Fibroblast of skin of back (primary cell): ENCODE data around the gene BCAS1.

Experiments
- DNase-seq: peaks from one replicate; pipeline ENCODE4 v3.0.0-alpha.2; 2013

BCAS1 gene

GRCh38 chr20:53901064-53901463 lies 169.3 kb downstream of the BCAS1 start:
- peak; percentile 85 for DNase-seq

DNA sequence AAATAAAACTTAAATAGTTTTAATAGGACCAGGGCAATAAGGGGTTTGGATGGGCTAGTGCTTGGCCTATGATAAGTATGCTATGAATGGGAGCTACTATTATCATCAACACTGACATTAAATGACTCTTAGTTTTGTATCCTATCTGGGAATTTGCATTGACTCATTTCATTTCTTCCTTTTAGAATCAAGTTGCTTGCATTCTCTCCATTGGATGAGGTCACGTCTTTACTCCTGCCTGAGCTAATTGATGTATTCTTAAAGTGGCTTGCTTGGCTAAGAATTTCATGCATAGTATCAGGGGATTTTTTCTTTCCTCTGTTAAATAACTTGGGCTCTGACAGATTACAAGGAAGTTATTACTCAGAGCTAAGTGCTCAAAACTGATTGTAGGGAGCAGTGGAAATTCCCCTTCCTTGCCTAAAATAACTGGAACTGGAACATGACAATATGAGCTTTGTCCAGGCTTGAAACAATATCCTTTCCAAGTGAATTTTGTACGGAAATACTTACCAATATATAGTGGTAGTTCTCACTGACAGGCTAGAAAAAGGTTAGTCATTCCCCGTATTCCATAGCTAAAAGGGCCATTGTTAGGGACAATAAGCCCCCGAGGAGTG lies 169.9 kb downstream of the BCAS1 start:
- peak; percentile 93 for DNase-seq

DNA sequence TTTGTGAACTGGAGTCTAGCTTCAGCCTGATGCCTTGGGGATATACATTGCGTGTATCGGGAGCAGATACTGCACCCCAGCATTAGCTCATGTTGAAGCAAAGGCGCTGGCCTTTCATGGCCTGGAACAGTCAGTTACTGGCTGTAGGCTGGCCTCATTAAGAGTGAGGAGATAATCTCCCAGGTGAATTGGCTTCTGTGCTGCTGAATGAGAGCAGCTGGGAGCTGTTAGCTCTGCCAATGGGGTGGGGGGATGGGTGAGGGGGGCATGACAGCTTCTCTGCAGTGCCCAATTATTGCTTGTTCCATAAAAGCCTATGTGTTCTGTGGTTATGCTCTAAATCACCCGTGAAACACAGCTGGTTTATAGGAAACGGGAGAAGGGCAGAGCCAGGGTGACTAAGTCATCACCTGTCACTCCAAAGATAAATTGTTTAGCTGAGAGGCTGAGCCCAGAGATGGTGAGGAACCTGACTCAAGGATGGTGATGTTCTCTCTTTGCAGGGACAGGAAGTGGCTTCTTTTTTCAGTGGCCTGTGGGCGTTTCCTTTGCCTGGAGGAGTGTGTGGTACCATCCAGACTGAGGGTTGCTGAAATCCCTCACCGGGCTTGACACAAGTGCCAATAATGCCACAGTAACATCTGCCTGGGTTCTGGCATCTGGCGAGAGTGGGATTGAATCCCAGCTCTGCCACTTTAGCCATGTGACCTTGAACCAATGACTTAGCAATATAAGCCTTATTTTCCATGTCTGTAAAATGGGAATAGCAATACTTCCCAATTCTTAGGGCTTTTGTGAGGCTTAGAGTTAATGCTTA lies 170.8 kb downstream of the BCAS1 start:
- DNase-seq, result peak; percentile 79

DNA sequence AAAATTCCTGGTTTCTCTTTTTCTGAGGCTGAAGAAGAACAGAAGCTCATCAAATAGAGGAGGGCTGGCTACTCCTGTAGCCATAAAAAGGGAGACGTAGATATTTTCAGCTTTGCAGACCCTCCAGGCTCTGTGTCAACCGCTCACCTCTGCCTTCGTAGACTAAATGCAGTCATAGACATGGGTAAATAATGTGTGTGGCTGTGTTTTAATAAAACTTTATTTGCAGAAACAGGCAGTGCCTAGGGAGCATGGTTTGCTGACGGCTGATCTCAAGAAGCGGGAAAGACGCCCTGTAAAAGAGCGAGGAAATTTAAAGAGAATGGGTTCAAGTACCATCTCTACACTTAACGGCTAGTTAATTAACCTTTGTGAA lies 171.8 kb downstream of the BCAS1 start:
- no peak for DNase-seq

DNA sequence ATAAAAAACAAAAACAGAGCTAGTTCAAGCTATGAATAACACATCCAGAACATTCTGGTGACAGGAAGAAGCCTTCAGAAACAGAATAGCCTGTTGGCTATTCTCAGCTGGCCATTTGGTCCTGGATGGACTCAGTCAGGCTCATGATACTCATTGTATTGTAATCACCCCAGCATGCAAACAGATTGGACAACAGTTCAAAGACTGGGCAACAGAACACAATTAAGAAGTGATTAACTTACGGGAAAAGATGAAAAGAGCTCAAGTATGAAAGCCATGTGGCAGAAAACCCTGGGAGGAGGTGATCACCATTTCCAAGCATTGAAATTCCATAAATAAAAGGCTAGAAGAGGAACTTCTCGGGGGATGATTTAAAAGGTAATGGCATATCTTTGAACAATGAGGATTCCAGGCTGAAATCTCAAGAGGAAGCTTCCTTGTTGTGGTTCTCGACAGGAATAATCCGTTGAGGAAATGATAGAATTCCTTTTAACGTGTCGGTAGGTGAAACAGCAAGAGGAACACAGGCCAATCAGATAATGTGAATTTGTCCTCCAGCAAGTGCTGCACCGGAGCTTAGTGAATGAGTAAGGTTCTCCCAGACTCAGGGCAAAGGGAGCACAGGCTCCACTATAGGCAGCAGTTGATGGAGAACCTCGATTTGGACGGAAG lies 172.4 kb downstream of the BCAS1 start:
- no peak for DNase-seq

GRCh38 chr20:53896647-53897046 lies 173.7 kb downstream of the BCAS1 start:
- DNase-seq, result no peak

DNA sequence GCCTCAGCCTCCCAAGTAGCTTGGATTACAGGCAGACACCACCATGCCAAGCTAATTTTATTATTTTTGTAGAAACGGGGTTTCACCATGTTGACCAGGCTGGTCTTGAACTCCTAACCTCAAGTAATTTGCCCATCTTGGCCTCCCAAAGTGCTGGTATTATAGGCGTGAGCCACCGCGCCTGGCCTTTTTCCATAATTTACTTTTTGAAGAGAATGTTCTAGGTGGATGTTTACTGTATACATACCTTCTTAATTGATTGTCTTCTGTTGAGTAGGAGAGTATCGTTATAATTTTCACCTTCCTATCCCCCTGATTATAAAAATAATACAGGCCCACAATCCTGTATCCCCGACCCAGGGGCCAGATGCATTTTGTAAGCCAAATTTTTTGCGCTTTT lies 174.4 kb downstream of the BCAS1 start:
- DNase-seq, result no peak

GRCh38 chr20:53895385-53895755 lies 175.0 kb downstream of the BCAS1 start:
- no peak for DNase-seq

DNA sequence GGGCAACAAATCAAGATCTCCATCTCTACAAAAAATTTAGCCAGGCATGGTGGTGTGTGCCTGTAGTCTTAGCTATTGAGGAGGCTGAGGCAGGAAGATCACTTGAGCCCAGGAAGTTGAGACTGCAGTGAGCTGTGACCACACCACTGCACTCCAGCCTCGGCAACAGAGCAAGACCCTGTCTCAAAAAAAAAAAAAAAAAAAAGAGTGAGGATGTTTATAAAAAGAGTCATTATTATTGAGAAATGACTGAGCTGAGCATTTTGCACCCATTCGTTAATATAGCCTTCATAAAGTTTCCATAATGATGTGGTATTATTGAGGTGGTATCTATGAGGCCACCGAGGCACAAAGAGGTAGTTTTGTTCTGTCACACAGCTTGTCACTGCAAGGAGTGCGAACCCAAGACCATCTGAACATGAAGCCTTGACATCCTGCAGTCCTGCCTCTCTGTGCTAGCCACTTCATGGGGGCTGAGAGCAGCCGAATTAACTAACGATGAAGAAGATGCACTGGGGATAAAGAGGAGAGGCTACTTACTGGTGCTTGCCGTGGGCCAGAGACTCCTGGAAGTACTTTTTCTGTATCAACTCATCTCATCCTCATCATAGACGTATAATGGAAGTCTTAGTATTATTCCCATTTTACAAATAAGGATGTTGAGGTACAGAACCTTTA lies 175.5 kb downstream of the BCAS1 start:
- no peak for DNase-seq
